Mucosa of descending colon (tissue), 3 donors: ENCODE measurements around the gene MFSD6. TPM values are rescaled to one million over a fixed set of nuclear protein-coding genes. Genes with fewer than 3 reads are reported as not detected.

Source experiments
- ATAC-seq: fragments of 200-7000 bp; cut with Tn5 transposase; one replicate; pipeline ENCODE4 v1.9.1; 2020; ENCODE audit warnings: mild to moderate bottlenecking, moderate library complexity
- DNase-seq, 3 donors: peaks; one replicate each; pipeline ENCODE4 v3.0.0-alpha.2; 2020
- H3K36me3 ChIP-seq: fragments of 200-600 bp; one replicate; pipeline ENCODE4 v1.8.0; 2021; ENCODE audit warnings: low read depth, mild to moderate bottlenecking
- H3K4me1 ChIP-seq: fragments of 200-600 bp; one replicate; pipeline ENCODE4 v1.8.0; 2021; ENCODE audit warnings: low read depth, mild to moderate bottlenecking
- H3K4me3 ChIP-seq: fragments of 200-600 bp; one replicate; pipeline ENCODE4 v1.8.0; 2021; ENCODE audit warnings: mild to moderate bottlenecking
- H3K9me3 ChIP-seq: fragments of 200-600 bp; one replicate; pipeline ENCODE4 v1.8.0; 2021; ENCODE audit warnings: mild to moderate bottlenecking
- CTCF ChIP-seq: fragments of 200-600 bp; IDR thresholded peaks from one replicate; pipeline ENCODE4 v1.8.0; 2022; ENCODE audit warnings: antibody characterized with exemption, mild to moderate bottlenecking
- intact Hi-C, 2 donors: fragments of 100-400 bp; cut with DNase I in 1 of 2; cut with micrococcal nuclease in 1 of 2; formaldehyde crosslinking; loops; one replicate each; pipeline versions ENCODE4 v1.11.0 to v1.11.1; 2022; cut with DNase I, micrococcal nuclease
- total RNA-seq, 3 donors: library from RNA; stranded (reverse); fragmentation: NEBNext Ultra II Directional in 2 of 3; extraction: Animal tissue kit (Norgen Biotek cat#: 25700) in 2 of 3; gene quantifications; one replicate each; pipeline versions ENCODE4 v1.2.1 to v1.2.4, GENCODE V29; 2021 to 2023
- donor health status: DM: no; HTN: no; CAD: no; lungs with moderate emphysema.
- donor health status: DM: no; HTN: no; CAD: no.
- donor health status: DM: no; HTN: yes; CAD: no.

Gene MFSD6
- total RNA-seq, 3 donors from 2014 or later = 58.4 to 73.2 (median 64.1) TPM

GRCh38 chr2:190446750-190447516 is 38.8 kb downstream of the MFSD6 start:
- no peak for TF ChIP-seq CTCF
- ATAC-seq (no peak), DNase-seq (no peak)
- no peaks in the 10 kb centered on the region for H3K36me3 ChIP-seq
- H3K9me3 ChIP-seq = no peaks in the 10 kb centered on the region
- intact Hi-C loops = no loop called here
- no peak overlapping the region for H3K4me3 ChIP-seq
- peaks cover 6% of the 10 kb centered on the region for H3K4me1 ChIP-seq

- Histone ChIP-seq H3K4me3 (no peak overlapping the region), H3K36me3 (no peaks in the 10 kb centered on the region), H3K4me1 (peaks cover 6% of the 10 kb centered on the region), H3K9me3 (no peaks in the 10 kb centered on the region)
- no peak for TF ChIP-seq CTCF
- intact Hi-C loops = no loop called here
- no peak for ATAC-seq
- no peak for DNase-seq
Measured at GRCh38 chr2:190447766-190448165, 39.6 kb downstream of the MFSD6 start.

- intact Hi-C loops = no loop called here
- no peak for DNase-seq
- H3K9me3 ChIP-seq = no peaks in the 10 kb centered on the region
- H3K4me3 ChIP-seq = no peak overlapping the region
- H3K4me1 ChIP-seq = no peaks in the 10 kb centered on the region
- ATAC-seq = peak; percentile 56
- no peak for TF ChIP-seq CTCF
- no peaks in the 10 kb centered on the region for H3K36me3 ChIP-seq
Measured at GRCh38 chr2:190449925-190450324, 41.8 kb downstream of the MFSD6 start.

GRCh38 chr2:190450363-190450762 is 42.2 kb downstream of the MFSD6 start:
- intact Hi-C loops = no loop called here
- H3K9me3 ChIP-seq = no peaks in the 10 kb centered on the region
- no peak for DNase-seq
- TF ChIP-seq CTCF = no peak
- no peak for ATAC-seq
- no peak overlapping the region for H3K4me3 ChIP-seq
- H3K36me3 ChIP-seq = no peaks in the 10 kb centered on the region
- H3K4me1 ChIP-seq = no peaks in the 10 kb centered on the region

DNA sequence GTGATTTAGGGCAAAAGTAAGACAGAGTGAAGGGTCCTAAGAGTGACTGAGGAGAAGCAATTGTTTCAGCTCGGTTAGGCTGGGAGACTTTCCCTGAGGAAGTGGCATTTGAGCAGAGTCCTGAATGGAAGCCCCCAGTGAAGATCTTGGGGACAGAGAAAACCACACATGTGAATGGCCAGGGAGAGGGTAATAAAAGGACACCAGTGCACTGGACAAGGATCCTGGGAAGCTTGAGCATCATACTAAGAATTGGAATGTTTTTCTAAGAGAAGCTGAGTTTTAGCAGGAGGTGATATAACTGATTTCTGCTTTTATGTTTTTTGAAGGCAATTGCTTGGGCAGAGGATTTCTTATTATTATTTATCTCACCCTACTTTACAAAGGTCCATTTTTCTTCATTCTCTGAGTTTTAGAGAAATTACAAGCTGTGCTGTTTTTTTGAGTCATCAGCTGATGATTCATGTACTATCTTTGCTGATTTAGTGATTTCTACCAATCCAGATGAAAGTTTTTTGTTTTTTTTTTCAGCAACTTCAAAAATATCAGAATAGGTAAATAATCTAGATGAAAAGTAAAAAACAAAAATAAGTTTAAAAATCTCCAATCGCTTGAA is 43.5 kb downstream of the MFSD6 start:
- Histone ChIP-seq H3K4me3 (no peak overlapping the region), H3K4me1 (no peaks in the 10 kb centered on the region), H3K36me3 (no peaks in the 10 kb centered on the region), H3K9me3 (no peaks in the 10 kb centered on the region)
- ATAC-seq = no peak
- no peak for TF ChIP-seq CTCF
- intact Hi-C loops = no loop called here
- no peak for DNase-seq
